Choroid plexus epithelial cell (primary cell): ENCODE data around the gene FBL.

Experiments used
- DNase-seq: peaks from one replicate; pipeline ENCODE4 v3.0.0-alpha.2; 2010; ENCODE audit warnings: low read depth
- H3K4me3 ChIP-seq: 2 replicates; pipeline ENCODE4 v1.5.1; 2011; ENCODE audit warnings: low read depth, mild to moderate bottlenecking, control low read depth, low read length, moderate library complexity
- CTCF ChIP-seq: conservative IDR thresholded peaks from 2 replicates; pipeline ENCODE4 v1.5.1; 2011; ENCODE audit warnings: low read depth, mild to moderate bottlenecking, control low read depth, inconsistent platforms, low read length, moderate library complexity

Gene FBL

GRCh38 chr19:39833160-39833463 lies 13.1 kb downstream of the FBL start:
- TF ChIP-seq CTCF = no peak
- H3K4me3 ChIP-seq = peak overlapping the region; percentile 99
- no peak for DNase-seq

GRCh38 chr19:39832341-39833083 lies 13.7 kb downstream of the FBL start:
- DNase-seq = no peak
- TF ChIP-seq CTCF = no peak
- H3K4me3 ChIP-seq = peak overlapping the region; percentile 99

- H3K4me3 ChIP-seq = no peak overlapping the region
- DNase-seq = no peak
- TF ChIP-seq CTCF = no peak
Observed at GRCh38 chr19:39831679-39832078, 14.5 kb downstream of the FBL start.

GRCh38 chr19:39830847-39831246 lies 15.3 kb downstream of the FBL start:
- no peak for TF ChIP-seq CTCF
- no peak overlapping the region for H3K4me3 ChIP-seq
- DNase-seq = no peak

GRCh38 chr19:39830406-39830805 lies 15.8 kb downstream of the FBL start:
- TF ChIP-seq CTCF = no peak
- DNase-seq = no peak
- no peak overlapping the region for H3K4me3 ChIP-seq

GRCh38 chr19:39829702-39830275 lies 16.4 kb downstream of the FBL start:
- no peak overlapping the region for H3K4me3 ChIP-seq
- no peak for TF ChIP-seq CTCF
- no peak for DNase-seq

- no peak overlapping the region for H3K4me3 ChIP-seq
- no peak for DNase-seq
Observed at GRCh38 chr19:39828654-39829032, 17.5 kb downstream of the FBL start.

More at GRCh38 chr19:39828654-39829032, 17.5 kb downstream of the FBL start:
- TF ChIP-seq CTCF = no peak
